Pons (tissue), 1 donor: Measurements from ENCODE around the gene NANS.

Experiments
- DNase-seq: peaks from one replicate; pipeline ENCODE4 v3.0.0-alpha.2; 2016; ENCODE audit warnings: low spot score

Gene NANS

GRCh38 chr9:98038958-98039357 lies 17.6 kb upstream of the NANS start:
- DNase-seq: no peak

GRCh38 chr9:98039607-98040017 lies 16.9 kb upstream of the NANS start:
- DNase-seq: no peak

GRCh38 chr9:98040212-98040611 lies 16.3 kb upstream of the NANS start:
- no peak for DNase-seq

- no peak for DNase-seq
Observed at GRCh38 chr9:98043915-98044314, 12.6 kb upstream of the NANS start.

- DNase-seq: peak; percentile 60
Observed at GRCh38 chr9:98045234-98046179, 11.0 kb upstream of the NANS start.

GRCh38 chr9:98046180-98046543 lies 10.4 kb upstream of the NANS start:
- no peak for DNase-seq

GRCh38 chr9:98047002-98047401 lies 9.5 kb upstream of the NANS start:
- no peak for DNase-seq

GRCh38 chr9:98049288-98050072 lies 7.1 kb upstream of the NANS start:
- DNase-seq: no peak

GRCh38 chr9:98050351-98050750 lies 6.2 kb upstream of the NANS start:
- DNase-seq: no peak

- no peak for DNase-seq
Observed at GRCh38 chr9:98054376-98054951, 2.1 kb upstream of the NANS start.

- peak; percentile 56 for DNase-seq
Observed at GRCh38 chr9:98057138-98057799, 737 bp downstream of the NANS start.

- no peak for DNase-seq
Observed at GRCh38 chr9:98062161-98062560, 5.6 kb downstream of the NANS start.

- no peak for DNase-seq
Observed at GRCh38 chr9:98064623-98065392, 8.3 kb downstream of the NANS start.

- no peak for DNase-seq
Observed at GRCh38 chr9:98066235-98066634, 9.7 kb downstream of the NANS start.

- DNase-seq: no peak
Observed at GRCh38 chr9:98067184-98067583, 10.7 kb downstream of the NANS start.

- DNase-seq: no peak
Observed at GRCh38 chr9:98069551-98069950, 13.0 kb downstream of the NANS start.

- DNase-seq: no peak
Observed at GRCh38 chr9:98070704-98071103, 14.2 kb downstream of the NANS start.

- DNase-seq: no peak
Observed at GRCh38 chr9:98071737-98072136, 15.2 kb downstream of the NANS start.

GRCh38 chr9:98074115-98074990 lies 17.8 kb downstream of the NANS start:
- DNase-seq: peak; percentile 48

- no peak for DNase-seq
Observed at GRCh38 chr9:98075332-98075805, 18.8 kb downstream of the NANS start.
